Right atrium auricular region (tissue), 2 donors: Measurements from ENCODE around the gene SSR3. TPM values are rescaled to one million over a fixed set of nuclear protein-coding genes. Genes with fewer than 3 reads are reported as not detected.

Experiments used
- DNase-seq: peaks from one replicate; pipeline ENCODE4 v3.0.0-alpha.2; 2019; ENCODE audit warnings: low spot score
- H3K27ac ChIP-seq, 2 donors: fragments of 200-600 bp; sonication (generic); 1 replicate in 1 of 2; 2 replicates in 1 of 2; pipeline ENCODE4 v1.5.1; 2016 to 2019
- H3K27me3 ChIP-seq, 2 donors: fragments of 200-600 bp; sonication (generic); one replicate each; pipeline versions ENCODE4 v1.5.1 to v1.6.0; 2017 to 2019
- H3K36me3 ChIP-seq: fragments of 200-600 bp; sonication (generic); one replicate; pipeline ENCODE4 v1.5.1; 2016
- H3K4me1 ChIP-seq, 2 donors: fragments of 200-600 bp; sonication (generic); one replicate each; pipeline versions ENCODE4 v1.5.1 to v1.6.0; 2017 to 2019
- H3K4me3 ChIP-seq, 2 donors: fragments of 200-600 bp; sonication (generic); 1 replicate in 1 of 2; 2 replicates in 1 of 2; pipeline ENCODE4 v1.5.1; 2017 to 2019; ENCODE audit warnings: mild to moderate bottlenecking in 1 of 2, moderate library complexity in 1 of 2
- H3K9me3 ChIP-seq, 2 donors: fragments of 200-600 bp; sonication (generic); one replicate each; pipeline ENCODE4 v1.5.1; 2019
- total RNA-seq, 2 donors: library from RNA; depleted of rRNA; stranded (reverse); fragments of >200 nt; gene quantifications; one replicate each; pipeline ENCODE4 v1.1.0, GENCODE V29; 2016
- TF ChIP-seq, protein P1 (sequence below), 2 donors: fragments of 200-600 bp; sonication (generic); IDR thresholded peaks; one replicate each; pipeline ENCODE4 v1.5.1; 2019; ENCODE audit warnings: antibody characterized with exemption in 2 of 2

SSR3 gene
- total RNA-seq, 2 donors from 2014 or later = 109 TPM

GRCh38 chr3:156539051-156539450, 15.9 kb downstream of the SSR3 start:
- Histone ChIP-seq H3K27ac (no peak overlapping the region), H3K27me3 (no peaks in the 10 kb centered on the region), H3K36me3 (peaks cover 34% of the 10 kb centered on the region), H3K4me3 (no peak overlapping the region), H3K4me1 (peaks cover 0 to 51% of the 10 kb centered on the region in 2 donors), H3K9me3 (no peaks in the 10 kb centered on the region)
- TF ChIP-seq, protein P1, sequence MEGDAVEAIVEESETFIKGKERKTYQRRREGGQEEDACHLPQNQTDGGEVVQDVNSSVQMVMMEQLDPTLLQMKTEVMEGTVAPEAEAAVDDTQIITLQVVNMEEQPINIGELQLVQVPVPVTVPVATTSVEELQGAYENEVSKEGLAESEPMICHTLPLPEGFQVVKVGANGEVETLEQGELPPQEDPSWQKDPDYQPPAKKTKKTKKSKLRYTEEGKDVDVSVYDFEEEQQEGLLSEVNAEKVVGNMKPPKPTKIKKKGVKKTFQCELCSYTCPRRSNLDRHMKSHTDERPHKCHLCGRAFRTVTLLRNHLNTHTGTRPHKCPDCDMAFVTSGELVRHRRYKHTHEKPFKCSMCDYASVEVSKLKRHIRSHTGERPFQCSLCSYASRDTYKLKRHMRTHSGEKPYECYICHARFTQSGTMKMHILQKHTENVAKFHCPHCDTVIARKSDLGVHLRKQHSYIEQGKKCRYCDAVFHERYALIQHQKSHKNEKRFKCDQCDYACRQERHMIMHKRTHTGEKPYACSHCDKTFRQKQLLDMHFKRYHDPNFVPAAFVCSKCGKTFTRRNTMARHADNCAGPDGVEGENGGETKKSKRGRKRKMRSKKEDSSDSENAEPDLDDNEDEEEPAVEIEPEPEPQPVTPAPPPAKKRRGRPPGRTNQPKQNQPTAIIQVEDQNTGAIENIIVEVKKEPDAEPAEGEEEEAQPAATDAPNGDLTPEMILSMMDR (IDR thresholded peaks at IDR 0.05) = no peak
- DNase-seq = no peak

DNA sequence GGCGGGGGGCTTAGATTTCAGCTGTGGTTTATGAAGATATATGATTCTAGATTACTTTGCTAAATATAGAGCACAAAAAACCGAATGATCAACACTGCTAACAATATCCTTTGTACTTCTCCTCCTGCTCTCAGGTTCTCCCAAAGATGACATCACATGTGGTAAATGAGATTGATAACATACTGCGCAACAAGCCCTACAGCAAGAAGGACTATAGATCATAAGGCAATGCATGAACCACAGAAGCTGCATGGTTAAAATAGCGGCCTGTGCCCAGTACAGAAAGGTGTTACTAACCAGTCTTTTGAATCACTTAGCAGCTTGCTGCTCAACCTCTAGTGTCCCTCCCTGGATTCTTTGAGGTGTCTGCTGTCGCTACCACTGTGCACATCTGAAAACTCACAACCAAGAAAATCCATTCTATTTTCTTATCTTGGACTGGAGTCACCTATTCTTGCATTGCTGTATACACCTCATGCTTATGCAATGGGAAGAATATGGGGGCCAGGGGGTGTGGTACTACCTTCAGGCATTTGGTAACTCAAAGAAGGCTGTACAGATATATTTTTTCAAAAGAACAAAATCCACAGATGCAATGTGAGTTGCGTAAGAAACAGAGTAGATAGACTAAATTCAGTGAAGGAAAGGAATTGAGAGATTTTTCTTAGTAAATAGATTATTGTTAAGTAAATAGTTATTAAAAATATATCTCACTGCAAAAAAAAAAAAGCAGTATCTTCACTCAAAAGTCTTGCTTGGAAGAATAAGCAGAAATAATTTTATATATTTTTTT, 18.2 kb downstream of the SSR3 start:
- H3K9me3 ChIP-seq = no peaks in the 10 kb centered on the region
- H3K4me3 ChIP-seq = no peak overlapping the region
- H3K27ac ChIP-seq = no peak overlapping the region
- no peaks in the 10 kb centered on the region for H3K27me3 ChIP-seq
- TF ChIP-seq, protein P1 (IDR thresholded peaks at IDR 0.05) = no peak
- no peak for DNase-seq
- H3K4me1 ChIP-seq = peaks cover 0 to 41% of the 10 kb centered on the region in 2 donors
- peaks cover 10% of the 10 kb centered on the region for H3K36me3 ChIP-seq

DNA sequence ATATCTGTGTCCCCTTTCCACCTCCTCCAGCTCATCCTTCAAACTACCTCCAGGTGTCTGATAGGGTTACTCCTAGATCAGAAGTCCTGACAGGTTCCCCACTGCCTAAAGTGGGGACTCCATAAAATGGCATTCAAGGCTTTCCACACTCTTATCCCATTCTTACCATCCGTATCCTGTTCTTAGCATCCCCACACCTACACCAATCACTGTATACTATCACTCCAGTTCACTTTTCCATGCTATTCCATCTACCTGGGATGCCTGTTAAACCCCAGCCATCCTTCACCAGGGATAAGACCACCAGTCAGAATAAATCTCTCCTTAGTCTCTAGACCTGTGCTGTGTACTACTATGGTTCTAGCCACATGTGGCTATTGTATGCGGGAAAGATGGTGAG, 19.1 kb downstream of the SSR3 start:
- H3K4me1 ChIP-seq = peaks cover 0 to 32% of the 10 kb centered on the region in 2 donors

GRCh38 chr3:156535162-156535627, 19.7 kb downstream of the SSR3 start:
- TF ChIP-seq, protein P1 (IDR thresholded peaks at IDR 0.05) = peak in 1 of 2 donors; percentile 52
- Histone ChIP-seq H3K4me1 (peaks cover 0 to 30% of the 10 kb centered on the region in 2 donors), H3K27me3 (no peaks in the 10 kb centered on the region), H3K9me3 (no peaks in the 10 kb centered on the region), H3K36me3 (no peaks in the 10 kb centered on the region), H3K4me3 (no peak overlapping the region), H3K27ac (peak overlapping the region; percentile 75 to 81)
- peak; percentile 90 for DNase-seq

More for the DNA sequence above, 19.1 kb downstream of the SSR3 start:
- TF ChIP-seq, protein P1 (IDR thresholded peaks at IDR 0.05) = no peak
- no peak for DNase-seq
- H3K36me3 ChIP-seq = peaks cover 3% of the 10 kb centered on the region
- no peak overlapping the region for H3K4me3 ChIP-seq
- H3K27ac ChIP-seq = peak overlapping the region; percentile 75 to 81
- H3K9me3 ChIP-seq = no peaks in the 10 kb centered on the region
- H3K27me3 ChIP-seq = no peaks in the 10 kb centered on the region

DNA sequence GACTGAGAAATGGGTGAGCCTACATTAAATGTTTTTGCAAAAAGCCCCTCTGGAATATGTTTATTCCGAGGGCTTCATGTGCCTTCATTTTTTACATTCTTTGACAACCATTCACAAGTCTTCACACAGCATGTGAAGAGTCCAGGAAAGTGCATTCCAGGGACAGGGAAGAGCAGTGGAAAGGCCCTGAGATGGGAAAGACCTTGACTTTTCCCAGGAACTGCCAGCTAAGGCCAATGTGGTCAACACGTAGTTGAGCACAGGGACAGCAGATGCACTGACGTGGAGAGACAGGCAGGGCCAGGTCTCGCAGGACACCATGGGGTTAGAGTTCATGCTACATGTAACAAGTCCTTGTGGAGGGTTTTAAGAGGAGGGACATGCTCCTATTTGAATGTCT, 21.7 kb downstream of the SSR3 start:
- Histone ChIP-seq H3K27me3 (no peaks in the 10 kb centered on the region), H3K4me1 (peaks cover 0 to 30% of the 10 kb centered on the region in 2 donors), H3K36me3 (no peaks in the 10 kb centered on the region), H3K27ac (peak overlapping the region; percentile 26 to 75), H3K9me3 (no peaks in the 10 kb centered on the region), H3K4me3 (no peak overlapping the region)
- TF ChIP-seq, protein P1 (IDR thresholded peaks at IDR 0.05) = no peak
- no peak for DNase-seq
